Astrocyte (in vitro differentiated cells and primary cell): ENCODE data around the gene RHEBL1. TPM values are rescaled to one million over a fixed set of nuclear protein-coding genes. Genes with fewer than 3 reads are reported as not detected.

ENCODE experiments used
- DNase-seq: peaks from one replicate; pipeline ENCODE4 v3.0.0-alpha.2; 2010; ENCODE audit warnings: low read depth
- FAIRE-seq: peaks from 2 replicates; lab custom pipeline; 2011; peaks lifted over from hg19 to GRCh38; lab: Jason Lieb, UNC
- H2AFZ ChIP-seq: 2 replicates; pipeline ENCODE4 v1.6.0; 2012; ENCODE audit warnings: low read depth, low read length, inconsistent platforms
- H3K27ac ChIP-seq: 2 replicates; pipeline ENCODE4 v1.5.1; 2011; ENCODE audit warnings: low read depth, low read length, inconsistent platforms
- H3K27me3 ChIP-seq: 2 replicates; pipeline ENCODE4 v1.6.0; 2011; ENCODE audit warnings: low read length, inconsistent platforms; ENCODE audit not compliant: insufficient read depth
- H3K36me3 ChIP-seq: 2 replicates; pipeline ENCODE4 v1.5.1; 2011; ENCODE audit warnings: low read length, inconsistent platforms; ENCODE audit not compliant: insufficient read depth
- H3K4me1 ChIP-seq: 2 replicates; pipeline ENCODE4 v1.5.1; 2011; ENCODE audit warnings: low read length, inconsistent platforms; ENCODE audit not compliant: insufficient read depth
- H3K4me2 ChIP-seq: 2 replicates; pipeline ENCODE4 v1.6.0; 2012; ENCODE audit warnings: low read length, inconsistent platforms
- H3K4me3 ChIP-seq: 2 replicates; pipeline ENCODE4 v1.5.1; 2011; ENCODE audit warnings: low read depth, mild to moderate bottlenecking, low read length, inconsistent platforms; ENCODE audit not compliant: insufficient read depth
- H3K79me2 ChIP-seq: 2 replicates; pipeline ENCODE4 v1.6.0; 2012; ENCODE audit warnings: mild to moderate bottlenecking, low read length, inconsistent platforms; ENCODE audit not compliant: insufficient read depth
- H3K9ac ChIP-seq: 2 replicates; pipeline ENCODE4 v1.6.0; 2012; ENCODE audit warnings: mild to moderate bottlenecking, low read length, inconsistent platforms
- H3K9me3 ChIP-seq: 2 replicates; pipeline ENCODE4 v1.5.1; 2012; ENCODE audit warnings: low read depth, mild to moderate bottlenecking, low read length, inconsistent platforms; ENCODE audit not compliant: insufficient read depth
- H4K20me1 ChIP-seq: 2 replicates; pipeline ENCODE4 v1.6.0; 2012; ENCODE audit warnings: low read length, inconsistent platforms; ENCODE audit not compliant: insufficient read depth
- H3K27ac Mint-ChIP-seq: one replicate; pipeline ENCODE4 v1.8.0; 2021; ENCODE audit warnings: mild to moderate bottlenecking, mixed read lengths; ENCODE audit not compliant: unreplicated experiment
- H3K27me3 Mint-ChIP-seq: one replicate; pipeline ENCODE4 v1.8.0; 2021; ENCODE audit warnings: low read depth, mixed read lengths; ENCODE audit not compliant: unreplicated experiment
- H3K36me3 Mint-ChIP-seq: one replicate; pipeline ENCODE4 v1.8.0; 2021; ENCODE audit warnings: low read depth, mixed read lengths; ENCODE audit not compliant: unreplicated experiment
- H3K4me1 Mint-ChIP-seq: one replicate; pipeline ENCODE4 v1.8.0; 2021; ENCODE audit warnings: low read depth, mixed read lengths; ENCODE audit not compliant: unreplicated experiment
- H3K4me3 Mint-ChIP-seq: one replicate; pipeline ENCODE4 v1.8.0; 2021; ENCODE audit warnings: mild to moderate bottlenecking, moderate library complexity, mixed read lengths; ENCODE audit not compliant: unreplicated experiment
- H3K9me3 Mint-ChIP-seq: one replicate; pipeline ENCODE4 v1.8.0; 2021; ENCODE audit warnings: mild to moderate bottlenecking, mixed read lengths; ENCODE audit not compliant: unreplicated experiment
- EZH2 ChIP-seq: IDR thresholded peaks from 2 replicates; pipeline ENCODE4 v1.6.1; 2012; ENCODE audit warnings: mild to moderate bottlenecking, low read length, inconsistent platforms; ENCODE audit not compliant: insufficient read depth
- total RNA-seq: library from RNA; stranded (reverse); gene quantifications from 2 replicates; pipeline ENCODE4 v1.2.1, GENCODE V29; 2021
- TF ChIP-seq, protein P1 (sequence below): IDR thresholded peaks from 2 replicates; pipeline ENCODE4 v1.5.1; 2011; ENCODE audit warnings: low read depth, mild to moderate bottlenecking, inconsistent platforms, low read length, moderate library complexity; ENCODE audit not compliant: insufficient read depth

RHEBL1 gene
- total RNA-seq, 1 donor from 2014 or later = 1.3 TPM

DNA sequence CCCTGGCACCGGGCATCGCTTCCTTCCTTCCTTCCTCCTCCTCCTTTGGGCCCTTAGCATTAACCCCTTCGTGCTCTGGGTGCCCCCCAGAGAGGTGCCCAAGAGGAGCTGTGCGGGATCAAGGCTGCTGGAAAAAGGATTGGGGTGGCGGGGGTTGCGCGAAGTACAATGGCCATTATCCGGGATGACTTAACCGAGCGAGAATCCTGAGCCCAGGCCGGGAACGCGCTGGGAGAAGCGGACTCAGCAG lies 22.0 kb upstream of the RHEBL1 start:
- Histone ChIP-seq H2AFZ (peak overlapping the region; percentile 53), H3K4me1 (peaks cover 32% of the 10 kb centered on the region), H3K9ac (no peak overlapping the region), H4K20me1 (peaks cover 33% of the 10 kb centered on the region), H3K27me3 (peaks cover 60% of the 10 kb centered on the region), H3K27ac (no peak overlapping the region), H3K4me3 (peak overlapping the region; percentile 25), H3K36me3 (peaks cover 2% of the 10 kb centered on the region), H3K4me2 (peak overlapping the region; percentile 81), H3K79me2 (no peaks in the 10 kb centered on the region), H3K9me3 (no peaks in the 10 kb centered on the region)
- H3K27me3 Mint-ChIP-seq = peaks cover 45% of the 10 kb centered on the region
- FAIRE-seq (no peak), DNase-seq (no peak)
- H3K36me3 Mint-ChIP-seq = peaks cover 16% of the 10 kb centered on the region
- TF ChIP-seq, protein P1, sequence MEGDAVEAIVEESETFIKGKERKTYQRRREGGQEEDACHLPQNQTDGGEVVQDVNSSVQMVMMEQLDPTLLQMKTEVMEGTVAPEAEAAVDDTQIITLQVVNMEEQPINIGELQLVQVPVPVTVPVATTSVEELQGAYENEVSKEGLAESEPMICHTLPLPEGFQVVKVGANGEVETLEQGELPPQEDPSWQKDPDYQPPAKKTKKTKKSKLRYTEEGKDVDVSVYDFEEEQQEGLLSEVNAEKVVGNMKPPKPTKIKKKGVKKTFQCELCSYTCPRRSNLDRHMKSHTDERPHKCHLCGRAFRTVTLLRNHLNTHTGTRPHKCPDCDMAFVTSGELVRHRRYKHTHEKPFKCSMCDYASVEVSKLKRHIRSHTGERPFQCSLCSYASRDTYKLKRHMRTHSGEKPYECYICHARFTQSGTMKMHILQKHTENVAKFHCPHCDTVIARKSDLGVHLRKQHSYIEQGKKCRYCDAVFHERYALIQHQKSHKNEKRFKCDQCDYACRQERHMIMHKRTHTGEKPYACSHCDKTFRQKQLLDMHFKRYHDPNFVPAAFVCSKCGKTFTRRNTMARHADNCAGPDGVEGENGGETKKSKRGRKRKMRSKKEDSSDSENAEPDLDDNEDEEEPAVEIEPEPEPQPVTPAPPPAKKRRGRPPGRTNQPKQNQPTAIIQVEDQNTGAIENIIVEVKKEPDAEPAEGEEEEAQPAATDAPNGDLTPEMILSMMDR = no peak
- TF ChIP-seq EZH2 = no peak
- H3K4me3 Mint-ChIP-seq = peak overlapping the region; percentile 76
- H3K4me1 Mint-ChIP-seq = peaks cover 3% of the 10 kb centered on the region
- no peak overlapping the region for H3K27ac Mint-ChIP-seq
- no peaks in the 10 kb centered on the region for H3K9me3 Mint-ChIP-seq

DNA sequence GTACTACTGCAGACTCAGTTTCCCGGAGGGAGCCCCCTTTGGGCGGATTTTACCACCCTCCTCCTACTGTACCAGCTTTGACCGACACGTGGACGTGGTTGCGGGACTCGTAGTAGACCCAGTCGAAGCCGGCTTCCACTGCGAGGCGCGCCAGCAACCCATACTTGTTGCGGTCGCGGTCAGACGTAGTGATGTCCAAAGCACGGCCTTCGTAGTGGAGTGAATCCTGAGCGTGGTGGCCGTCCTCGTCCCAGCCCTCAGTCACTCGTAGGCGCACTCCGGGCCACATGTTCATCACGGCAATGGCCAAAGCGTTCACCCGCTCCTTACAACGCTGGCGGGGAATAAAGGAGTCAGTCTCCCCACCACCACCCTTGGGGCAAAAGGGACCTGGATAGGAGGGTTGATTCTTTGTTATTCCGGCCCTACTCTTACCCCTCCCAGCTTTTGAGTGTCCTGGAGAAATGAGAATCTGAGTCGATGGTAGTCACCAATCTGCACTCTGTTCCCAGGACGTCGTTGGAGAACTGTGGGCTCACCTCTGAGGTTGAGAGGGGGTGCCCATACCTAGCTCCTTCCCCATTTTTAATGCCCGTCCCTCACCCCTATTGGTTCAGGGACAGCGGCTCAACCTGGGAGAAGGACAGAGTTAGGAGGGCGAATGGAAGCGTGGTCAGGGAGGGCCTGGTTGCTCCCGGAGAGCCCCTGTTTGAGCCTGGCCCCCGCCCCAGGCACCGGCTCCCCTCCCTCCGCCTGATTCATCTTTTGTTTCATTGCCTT lies 21.5 kb upstream of the RHEBL1 start:
- H3K36me3 ChIP-seq = no peaks in the 10 kb centered on the region
- H3K4me1 ChIP-seq = peaks cover 32% of the 10 kb centered on the region
- Mint-ChIP-seq H3K27me3 (peaks cover 43% of the 10 kb centered on the region), H3K4me1 (peaks cover 5% of the 10 kb centered on the region), H3K4me3 (peak overlapping the region; percentile 60), H3K9me3 (no peaks in the 10 kb centered on the region), H3K27ac (no peak overlapping the region), H3K36me3 (peaks cover 12% of the 10 kb centered on the region)
- TF ChIP-seq EZH2 = peak; percentile 57
- TF ChIP-seq, protein P1 = no peak
- H3K27me3 ChIP-seq = peaks cover 60% of the 10 kb centered on the region
- no peak for DNase-seq
- H3K4me3 ChIP-seq = no peak overlapping the region
- no peaks in the 10 kb centered on the region for H3K9me3 ChIP-seq
- H3K4me2 ChIP-seq = peak overlapping the region; percentile 81
- no peaks in the 10 kb centered on the region for H3K79me2 ChIP-seq
- peaks cover 30% of the 10 kb centered on the region for H4K20me1 ChIP-seq
- no peak for FAIRE-seq
- H2AFZ ChIP-seq = peak overlapping the region; percentile 53
- H3K27ac ChIP-seq = no peak overlapping the region
- no peak overlapping the region for H3K9ac ChIP-seq
